Measurements from ENCODE around the gene S100A2. TPM values are rescaled to one million over a fixed set of nuclear protein-coding genes. Genes with fewer than 3 reads are reported as not detected.

The S100A2 gene
- total and polyA plus RNA-seq, 10 donors, result 0.60 to 5.2 (median 0.97) TPM; not detected in 5

DNA sequence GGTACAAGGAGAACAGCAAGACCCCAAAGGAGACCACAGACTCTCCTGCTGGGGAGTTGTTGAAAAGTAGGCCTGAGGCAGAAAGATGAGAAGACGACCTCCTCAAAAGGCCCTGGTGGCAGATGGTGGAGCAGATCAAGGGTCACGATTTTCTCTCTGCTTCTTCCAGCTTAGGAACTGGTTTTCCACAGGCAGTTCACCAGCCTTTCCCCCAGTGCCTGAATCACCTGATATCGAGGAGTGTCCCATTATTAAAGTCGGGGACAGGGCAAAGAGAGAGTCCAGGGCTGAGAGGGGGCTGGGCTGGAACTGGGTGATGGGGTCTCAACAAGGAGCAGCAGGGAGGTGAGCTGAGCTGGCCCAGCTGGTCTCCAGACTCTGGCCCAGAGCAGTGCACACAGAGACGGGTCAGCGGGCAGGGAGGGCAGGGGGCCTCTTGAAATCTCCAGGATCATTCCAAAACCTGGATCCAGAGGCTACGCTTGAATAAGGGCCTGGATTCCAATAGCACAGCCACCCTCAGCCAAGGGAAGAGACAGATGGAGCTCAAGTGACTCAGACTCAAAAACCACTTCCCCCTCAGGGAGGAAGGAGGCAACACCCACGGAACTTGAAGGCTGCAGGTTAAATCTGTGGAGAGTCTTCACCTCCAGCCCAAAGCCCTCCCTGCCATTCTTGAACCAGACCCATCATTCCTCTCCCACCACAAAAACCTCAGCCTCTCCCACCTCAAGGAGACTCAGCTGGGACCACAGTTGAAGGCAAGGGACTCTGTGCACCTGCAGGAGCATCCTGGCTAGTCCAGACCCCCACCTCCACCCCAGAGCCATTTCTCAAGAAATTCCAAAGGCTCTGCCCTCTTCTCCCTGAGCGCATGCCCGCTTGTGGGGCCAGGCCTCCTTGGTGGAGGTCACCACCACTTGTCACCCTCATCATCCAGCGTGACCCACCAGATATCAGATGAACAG is 25.0 kb downstream of the S100A2 start, which contains the start of gene S100A5:
S100A5 (minus strand) TSS at position 541 of the 968 bp plus-strand sequence. CDS start 743 bp downstream, outside the sequence.
- intact Hi-C loops (cut with DNase I; ENCODE audit: low total_unique reads), result no loop called here
- peak within 1 kb of the TSS; percentile 64 to 93 (median 78) for H3K27ac ChIP-seq
- peaks cover 0 to 26% (median 0%) of the 10 kb centered on the region in 6 donors for H3K36me3 ChIP-seq
- TF ChIP-seq POLR2A (IDR thresholded peaks at IDR 0.05) (no peak), POLR2AphosphoS5 (IDR thresholded peaks at IDR 0.05) (peak in 1 of 3 donors; percentile 43)
- TF ChIP-seq, protein P1, sequence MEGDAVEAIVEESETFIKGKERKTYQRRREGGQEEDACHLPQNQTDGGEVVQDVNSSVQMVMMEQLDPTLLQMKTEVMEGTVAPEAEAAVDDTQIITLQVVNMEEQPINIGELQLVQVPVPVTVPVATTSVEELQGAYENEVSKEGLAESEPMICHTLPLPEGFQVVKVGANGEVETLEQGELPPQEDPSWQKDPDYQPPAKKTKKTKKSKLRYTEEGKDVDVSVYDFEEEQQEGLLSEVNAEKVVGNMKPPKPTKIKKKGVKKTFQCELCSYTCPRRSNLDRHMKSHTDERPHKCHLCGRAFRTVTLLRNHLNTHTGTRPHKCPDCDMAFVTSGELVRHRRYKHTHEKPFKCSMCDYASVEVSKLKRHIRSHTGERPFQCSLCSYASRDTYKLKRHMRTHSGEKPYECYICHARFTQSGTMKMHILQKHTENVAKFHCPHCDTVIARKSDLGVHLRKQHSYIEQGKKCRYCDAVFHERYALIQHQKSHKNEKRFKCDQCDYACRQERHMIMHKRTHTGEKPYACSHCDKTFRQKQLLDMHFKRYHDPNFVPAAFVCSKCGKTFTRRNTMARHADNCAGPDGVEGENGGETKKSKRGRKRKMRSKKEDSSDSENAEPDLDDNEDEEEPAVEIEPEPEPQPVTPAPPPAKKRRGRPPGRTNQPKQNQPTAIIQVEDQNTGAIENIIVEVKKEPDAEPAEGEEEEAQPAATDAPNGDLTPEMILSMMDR (IDR thresholded peaks at IDR 0.05 in 8 of 11, conservative IDR thresholded peaks at IDR 0.05 in 3 of 11), result no peak
- peak within 1 kb of the TSS in 1 of 8 donors; percentile 31 for H3K4me3 ChIP-seq
- H3K9me3 ChIP-seq, result no peaks in the 10 kb centered on the region
- peak; percentile 82 for DNase-seq
- H3K4me1 ChIP-seq, result peaks cover 29 to 78% (median 67%) of the 10 kb centered on the region in 6 donors
- 69 to 73% (median 72%) methylated on average over 10 to 11 of the region's 11 CpGs for WGBS, 5 donors
- H3K27me3 ChIP-seq (replicated peaks in 1 of 7), result no peaks in the 10 kb centered on the region

DNA sequence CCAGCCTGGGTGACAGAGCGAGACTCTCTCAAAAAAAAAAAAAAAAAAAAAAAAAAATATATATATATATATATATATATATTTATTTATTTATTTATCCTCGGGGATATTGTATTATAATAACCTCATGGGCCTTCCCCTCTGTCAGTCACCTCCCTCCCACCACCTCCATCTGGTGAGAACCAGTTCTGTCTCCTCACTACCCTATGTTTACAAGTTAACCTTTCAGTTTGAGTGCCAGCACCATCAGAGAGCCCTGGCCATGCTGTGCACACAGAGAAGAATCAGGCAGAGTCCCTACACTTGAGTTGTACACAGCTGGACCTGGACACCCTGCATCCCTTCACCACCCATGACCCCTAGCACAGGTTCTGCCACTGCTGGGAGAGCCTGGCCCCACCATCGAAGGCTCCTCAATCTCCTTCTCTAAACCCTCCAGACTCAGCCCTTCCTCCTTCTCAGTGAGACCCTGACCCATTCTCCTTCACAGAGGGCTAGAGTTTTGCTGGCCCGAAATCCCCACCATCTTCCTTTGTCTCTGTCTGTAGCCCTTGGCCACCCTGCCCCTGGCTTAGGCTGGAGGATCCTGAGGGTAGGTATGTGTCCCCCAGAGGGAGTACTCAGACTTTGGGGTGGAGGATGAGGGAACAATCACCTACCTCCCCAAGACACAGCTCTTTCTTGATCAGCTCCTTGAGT is 26.1 kb downstream of the S100A2 start:
- WGBS, 5 donors, result 85 to 89% (median 87%) methylated on average over 4 of the region's 4 CpGs
- Histone ChIP-seq H3K27ac (peak overlapping the region in 4 of 8 donors; percentile 73 to 93 (median 88)), H3K4me3 (no peak overlapping the region), H3K27me3 (replicated peaks in 1 of 7) (no peaks in the 10 kb centered on the region), H3K4me1 (peaks cover 24 to 78% (median 66%) of the 10 kb centered on the region in 6 donors), H3K9me3 (no peaks in the 10 kb centered on the region), H3K36me3 (peaks cover 0 to 27% (median 0%) of the 10 kb centered on the region in 6 donors)
- TF ChIP-seq POLR2AphosphoS5 (IDR thresholded peaks at IDR 0.05) (no peak), POLR2A (IDR thresholded peaks at IDR 0.05) (no peak)
- TF ChIP-seq, protein P1 (IDR thresholded peaks at IDR 0.05 in 8 of 11, conservative IDR thresholded peaks at IDR 0.05 in 3 of 11), result no peak
- intact Hi-C loops (cut with DNase I; ENCODE audit: low total_unique reads), result no loop called here
- DNase-seq, result peak; percentile 48

DNA sequence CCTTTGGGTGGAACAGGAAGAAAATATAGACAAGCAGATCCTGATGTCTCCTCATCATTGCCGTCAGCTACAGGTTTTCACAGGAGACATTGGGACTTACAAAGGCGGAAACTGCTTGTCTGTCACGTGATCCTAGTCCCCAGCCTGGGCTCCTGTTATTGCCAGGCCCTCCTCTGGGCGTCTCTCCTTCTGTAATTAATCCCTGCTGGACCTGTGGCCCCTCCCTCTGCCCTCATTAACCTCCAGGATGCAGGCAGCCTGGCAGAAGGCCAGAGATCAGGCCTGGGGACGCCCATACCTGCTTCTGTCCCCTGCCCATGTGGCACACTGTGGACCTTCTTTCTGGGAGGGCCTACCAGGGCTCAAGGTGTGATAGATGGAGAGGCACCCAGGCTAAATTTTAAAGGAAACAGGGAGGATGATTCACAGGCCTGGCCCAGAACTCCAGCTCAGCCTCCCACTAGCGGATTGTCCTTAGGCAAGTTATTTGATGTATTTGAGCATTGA is 27.3 kb downstream of the S100A2 start:
- peak; percentile 66 for DNase-seq
- Histone ChIP-seq H3K4me1 (peaks cover 22 to 78% (median 66%) of the 10 kb centered on the region in 6 donors), H3K4me3 (no peak overlapping the region), H3K9me3 (no peaks in the 10 kb centered on the region), H3K27ac (peak overlapping the region in 2 of 8 donors; percentile 9 to 32), H3K27me3 (replicated peaks in 1 of 7) (no peaks in the 10 kb centered on the region), H3K36me3 (peaks cover 0 to 23% (median 0%) of the 10 kb centered on the region in 6 donors)
- intact Hi-C loops (cut with DNase I; ENCODE audit: low total_unique reads), result no loop called here
- 82 to 90% (median 88%) methylated on average over 6 of the region's 6 CpGs for WGBS, 5 donors
- TF ChIP-seq POLR2AphosphoS5 (IDR thresholded peaks at IDR 0.05), result no peak
- TF ChIP-seq, protein P1 (IDR thresholded peaks at IDR 0.05 in 8 of 11, conservative IDR thresholded peaks at IDR 0.05 in 3 of 11), result no peak
- no peak for TF ChIP-seq POLR2A (IDR thresholded peaks at IDR 0.05)

Data from spleen (tissue), 11 donors.